ENCODE measurements around the gene DGKI. TPM values are rescaled to one million over a fixed set of nuclear protein-coding genes. Genes with fewer than 3 reads are reported as not detected.

Gene DGKI
- total and polyA plus RNA-seq, 4 donors: 0.01 to 0.37 (median 0.31) TPM

DNA sequence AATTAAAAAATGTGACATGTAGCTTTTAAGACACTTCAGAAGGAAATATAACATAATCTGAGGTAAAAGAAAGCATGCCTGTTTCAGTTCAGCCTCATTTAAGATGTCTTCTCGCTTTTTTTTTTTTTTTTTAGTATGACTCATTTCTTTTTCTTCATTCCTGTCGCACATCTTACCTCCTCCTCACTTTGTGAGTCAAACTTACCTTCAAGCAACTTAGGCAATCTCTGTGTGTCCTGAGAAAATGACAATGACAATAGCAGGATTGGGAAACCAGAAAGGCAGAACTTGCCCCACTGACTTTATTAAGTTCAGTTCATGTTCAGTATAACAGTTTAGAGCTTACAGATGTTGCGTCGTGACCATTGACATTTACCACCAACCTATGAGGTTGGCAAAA, 511.0 kb downstream of the DGKI start:
- no peaks in the 10 kb centered on the region for H3K36me3 ChIP-seq (ENCODE audit: control insufficient read depth in 4 of 4, insufficient read depth in 3 of 4, low read depth in 1 of 4, low read length in 3 of 4)
- TF ChIP-seq CTCF (IDR thresholded peaks at IDR 0.05; ENCODE audit: low read depth, low read length, missing input control) (no peak), JUND (IDR thresholded peaks at IDR 0.05) (no peak), RAD21 (IDR thresholded peaks at IDR 0.05) (no peak), SP1 (IDR thresholded peaks at IDR 0.05) (no peak), TAF1 (conservative IDR thresholded peaks at IDR 0.05) (no peak), HNF4G (IDR thresholded peaks at IDR 0.05) (no peak), FOXA2 (IDR thresholded peaks at IDR 0.05) (no peak), HNF4A (conservative IDR thresholded peaks at IDR 0.05) (no peak), NR2F2 (IDR thresholded peaks at IDR 0.05) (no peak), YY1 (IDR thresholded peaks at IDR 0.05) (no peak), EGR1 (IDR thresholded peaks at IDR 0.05; ENCODE audit: low read depth in 2 of 2) (no peak), MAX (IDR thresholded peaks at IDR 0.05) (no peak), RXRA (IDR thresholded peaks at IDR 0.05) (no peak), FOXA1 (IDR thresholded peaks at IDR 0.05) (no peak), GABPA (IDR thresholded peaks at IDR 0.05 in 1 of 2, conservative IDR thresholded peaks at IDR 0.05 in 1 of 2) (no peak)
- TF ChIP-seq, protein P1, sequence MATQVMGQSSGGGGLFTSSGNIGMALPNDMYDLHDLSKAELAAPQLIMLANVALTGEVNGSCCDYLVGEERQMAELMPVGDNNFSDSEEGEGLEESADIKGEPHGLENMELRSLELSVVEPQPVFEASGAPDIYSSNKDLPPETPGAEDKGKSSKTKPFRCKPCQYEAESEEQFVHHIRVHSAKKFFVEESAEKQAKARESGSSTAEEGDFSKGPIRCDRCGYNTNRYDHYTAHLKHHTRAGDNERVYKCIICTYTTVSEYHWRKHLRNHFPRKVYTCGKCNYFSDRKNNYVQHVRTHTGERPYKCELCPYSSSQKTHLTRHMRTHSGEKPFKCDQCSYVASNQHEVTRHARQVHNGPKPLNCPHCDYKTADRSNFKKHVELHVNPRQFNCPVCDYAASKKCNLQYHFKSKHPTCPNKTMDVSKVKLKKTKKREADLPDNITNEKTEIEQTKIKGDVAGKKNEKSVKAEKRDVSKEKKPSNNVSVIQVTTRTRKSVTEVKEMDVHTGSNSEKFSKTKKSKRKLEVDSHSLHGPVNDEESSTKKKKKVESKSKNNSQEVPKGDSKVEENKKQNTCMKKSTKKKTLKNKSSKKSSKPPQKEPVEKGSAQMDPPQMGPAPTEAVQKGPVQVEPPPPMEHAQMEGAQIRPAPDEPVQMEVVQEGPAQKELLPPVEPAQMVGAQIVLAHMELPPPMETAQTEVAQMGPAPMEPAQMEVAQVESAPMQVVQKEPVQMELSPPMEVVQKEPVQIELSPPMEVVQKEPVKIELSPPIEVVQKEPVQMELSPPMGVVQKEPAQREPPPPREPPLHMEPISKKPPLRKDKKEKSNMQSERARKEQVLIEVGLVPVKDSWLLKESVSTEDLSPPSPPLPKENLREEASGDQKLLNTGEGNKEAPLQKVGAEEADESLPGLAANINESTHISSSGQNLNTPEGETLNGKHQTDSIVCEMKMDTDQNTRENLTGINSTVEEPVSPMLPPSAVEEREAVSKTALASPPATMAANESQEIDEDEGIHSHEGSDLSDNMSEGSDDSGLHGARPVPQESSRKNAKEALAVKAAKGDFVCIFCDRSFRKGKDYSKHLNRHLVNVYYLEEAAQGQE (IDR thresholded peaks at IDR 0.05): no peak
- TF ChIP-seq, protein P2, sequence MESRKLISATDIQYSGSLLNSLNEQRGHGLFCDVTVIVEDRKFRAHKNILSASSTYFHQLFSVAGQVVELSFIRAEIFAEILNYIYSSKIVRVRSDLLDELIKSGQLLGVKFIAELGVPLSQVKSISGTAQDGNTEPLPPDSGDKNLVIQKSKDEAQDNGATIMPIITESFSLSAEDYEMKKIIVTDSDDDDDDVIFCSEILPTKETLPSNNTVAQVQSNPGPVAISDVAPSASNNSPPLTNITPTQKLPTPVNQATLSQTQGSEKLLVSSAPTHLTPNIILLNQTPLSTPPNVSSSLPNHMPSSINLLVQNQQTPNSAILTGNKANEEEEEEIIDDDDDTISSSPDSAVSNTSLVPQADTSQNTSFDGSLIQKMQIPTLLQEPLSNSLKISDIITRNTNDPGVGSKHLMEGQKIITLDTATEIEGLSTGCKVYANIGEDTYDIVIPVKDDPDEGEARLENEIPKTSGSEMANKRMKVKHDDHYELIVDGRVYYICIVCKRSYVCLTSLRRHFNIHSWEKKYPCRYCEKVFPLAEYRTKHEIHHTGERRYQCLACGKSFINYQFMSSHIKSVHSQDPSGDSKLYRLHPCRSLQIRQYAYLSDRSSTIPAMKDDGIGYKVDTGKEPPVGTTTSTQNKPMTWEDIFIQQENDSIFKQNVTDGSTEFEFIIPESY (IDR thresholded peaks at IDR 0.05): no peak
- TF ChIP-seq, protein P3, sequence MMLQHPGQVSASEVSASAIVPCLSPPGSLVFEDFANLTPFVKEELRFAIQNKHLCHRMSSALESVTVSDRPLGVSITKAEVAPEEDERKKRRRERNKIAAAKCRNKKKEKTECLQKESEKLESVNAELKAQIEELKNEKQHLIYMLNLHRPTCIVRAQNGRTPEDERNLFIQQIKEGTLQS (IDR thresholded peaks at IDR 0.05): no peak
- H3K27me3 ChIP-seq (ENCODE audit: control insufficient read depth in 4 of 4, insufficient read depth in 4 of 4, low read length in 3 of 4): no peaks in the 10 kb centered on the region
- no peaks in the 10 kb centered on the region for H3K4me1 ChIP-seq (ENCODE audit: control insufficient read depth in 4 of 4, insufficient read depth in 4 of 4, low read length in 3 of 4)
- H3K4me3 ChIP-seq (ENCODE audit: low read depth in 1 of 3, low read length in 3 of 3): no peak overlapping the region
- no peak overlapping the region for H3K9ac ChIP-seq (ENCODE audit: low read depth in 1 of 2, low read length in 2 of 2)
- no peaks in the 10 kb centered on the region for H3K9me3 ChIP-seq (ENCODE audit: control insufficient read depth in 4 of 4, low read length in 3 of 4)
- no peak for DNase-seq (ENCODE audit: low spot score)
- WGBS: 93% methylated on average over 4 of the region's 4 CpGs
- H3K27ac ChIP-seq (ENCODE audit: low read depth in 1 of 2, low read length in 2 of 2): no peak overlapping the region
